ENCODE data around the gene HDAC9.

The HDAC9 gene

GRCh38 chr7:18495412-18496340 lies at the start of gene HDAC9:
TSS of gene HDAC9 (plus strand) at chr7:18495749. CDS start at chr7:18496303, 554 bp downstream.
- peak; percentile 24 to 85 (median 61) for DNase-seq
- intact Hi-C loops (cut with DNase I): no loop called here

- no peak for DNase-seq
- intact Hi-C loops (cut with DNase I): no loop called here
These were observed 49.5 kb upstream of the HDAC9 start for GRCh38 chr7:18445916-18446520.

DNA sequence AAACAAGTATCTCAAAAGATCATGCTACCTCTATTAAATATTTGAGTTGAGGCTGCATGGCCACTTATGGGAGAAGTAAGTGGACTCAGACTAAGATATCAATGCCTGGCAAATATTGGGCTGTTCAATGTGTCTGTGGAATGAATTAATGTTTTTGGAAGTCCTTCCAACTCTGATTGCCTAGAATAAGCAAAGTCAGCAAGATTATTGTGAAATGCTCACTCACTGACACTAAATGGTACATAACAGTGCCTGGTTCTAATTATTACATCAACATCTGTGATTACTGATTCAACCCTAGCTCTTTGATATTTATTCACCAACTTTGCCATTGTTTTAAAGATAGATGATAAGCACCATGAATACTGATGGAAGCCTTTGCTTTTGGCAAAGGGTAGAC lies 45.5 kb upstream of the HDAC9 start:
- intact Hi-C loops (cut with DNase I): no loop called here
- no peak for DNase-seq

GRCh38 chr7:18455606-18456005 lies 39.9 kb upstream of the HDAC9 start:
- DNase-seq: no peak
- intact Hi-C loops (cut with DNase I): no loop called here

DNA sequence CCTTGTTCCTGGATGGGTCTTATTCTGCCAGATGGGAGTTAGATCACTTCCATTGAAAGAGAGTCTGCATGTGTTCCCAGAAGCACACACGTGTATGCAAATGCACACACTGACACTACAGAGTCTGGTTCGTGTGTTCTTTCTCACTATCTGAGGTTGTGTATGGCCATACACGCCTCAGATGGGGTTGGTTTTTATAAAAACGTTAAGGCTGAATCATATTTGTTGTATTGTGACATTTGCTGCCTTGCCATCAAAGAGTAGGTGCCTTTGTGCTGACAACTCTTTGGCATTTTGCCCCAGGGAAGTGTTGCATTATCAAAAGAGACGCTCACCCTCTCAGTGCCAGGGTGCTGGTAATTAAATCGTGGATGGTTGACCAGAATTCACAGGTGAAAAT lies 37.7 kb upstream of the HDAC9 start:
- intact Hi-C loops (cut with DNase I): no loop called here
- no peak for DNase-seq

DNA sequence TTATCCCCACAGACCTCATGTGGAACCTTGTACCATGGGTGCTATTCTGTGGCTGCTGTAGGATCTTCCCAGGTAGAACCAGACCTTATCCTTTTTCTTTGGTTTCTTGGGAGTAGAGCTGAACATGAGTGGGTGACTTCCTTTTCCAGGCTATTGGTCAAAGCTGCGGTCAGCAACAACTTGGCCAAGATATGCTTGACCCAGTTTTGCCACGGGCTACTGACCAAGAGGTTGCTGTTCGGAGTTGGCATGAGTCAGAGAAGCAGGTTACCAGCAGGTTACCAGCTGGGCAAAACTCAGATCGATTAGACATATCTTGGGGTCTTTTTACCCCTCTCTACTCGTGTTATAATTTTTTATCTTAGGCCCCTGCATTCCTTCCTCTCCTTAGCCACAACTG lies 36.7 kb upstream of the HDAC9 start:
- intact Hi-C loops (cut with DNase I): no loop called here

GRCh38 chr7:18459484-18460245 lies 35.9 kb upstream of the HDAC9 start:
- intact Hi-C loops (cut with DNase I): no loop called here
- no peak for DNase-seq

More for the DNA sequence above, 36.7 kb upstream of the HDAC9 start:
- no peak for DNase-seq

DNA sequence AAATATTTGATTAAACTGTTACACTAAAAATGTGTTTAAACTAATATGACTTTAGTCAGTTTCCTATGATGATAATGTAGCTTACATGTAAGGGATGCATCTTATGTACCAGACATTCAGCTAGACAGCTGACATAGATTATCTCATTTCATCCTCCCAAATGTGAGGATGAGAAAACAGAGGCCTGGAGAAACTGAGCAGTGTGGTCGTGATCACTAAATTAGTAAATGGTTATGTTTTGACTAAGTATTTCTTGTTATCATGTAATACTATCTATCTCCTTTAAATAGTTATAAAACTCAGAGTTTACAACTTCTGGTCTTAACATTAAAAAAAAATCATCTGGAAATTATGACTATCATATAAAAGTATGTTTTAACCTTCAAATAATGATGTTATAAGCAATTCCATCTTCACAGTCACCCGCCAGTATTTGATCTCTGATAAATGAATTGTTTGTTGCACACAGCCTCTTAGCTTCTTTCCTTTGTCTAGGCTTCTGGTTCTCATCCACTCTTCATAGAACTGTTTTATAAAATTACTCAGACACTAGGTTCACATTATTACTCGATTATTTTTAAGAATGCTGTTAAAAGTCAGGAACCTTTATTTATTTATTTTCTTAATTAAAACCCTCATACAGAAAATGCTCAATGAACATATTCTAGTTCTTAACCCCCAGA lies 33.6 kb upstream of the HDAC9 start:
- intact Hi-C loops (cut with DNase I): no loop called here
- no peak for DNase-seq

GRCh38 chr7:18464830-18465229 lies 30.7 kb upstream of the HDAC9 start:
- intact Hi-C loops (cut with DNase I): no loop called here
- DNase-seq: no peak

DNA sequence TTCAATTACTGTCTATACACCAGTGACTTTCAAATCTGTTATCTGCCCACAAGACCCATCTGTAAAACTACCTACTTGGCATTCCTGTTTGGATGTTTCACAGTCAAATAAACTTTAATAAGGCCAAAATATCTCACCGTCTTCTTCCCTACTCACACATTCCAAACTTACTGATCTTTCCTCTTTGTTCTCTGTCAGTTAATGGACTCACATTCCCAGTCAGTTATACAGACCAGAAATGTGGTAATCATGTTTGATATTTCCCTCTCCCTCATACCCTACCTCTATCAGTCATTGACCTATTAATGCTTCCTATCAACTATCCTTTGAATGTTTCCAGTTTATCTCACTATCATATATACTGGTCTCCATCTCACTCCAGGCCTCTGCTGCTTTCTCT lies 28.5 kb upstream of the HDAC9 start:
- DNase-seq: no peak
- intact Hi-C loops (cut with DNase I): no loop called here

GRCh38 chr7:18468795-18469194 lies 26.8 kb upstream of the HDAC9 start:
- no peak for DNase-seq
- intact Hi-C loops (cut with DNase I): no loop called here

GRCh38 chr7:18469316-18469715 lies 26.2 kb upstream of the HDAC9 start:
- intact Hi-C loops (cut with DNase I): no loop called here
- no peak for DNase-seq

- DNase-seq: no peak
- intact Hi-C loops (cut with DNase I): no loop called here
These were observed 23.9 kb upstream of the HDAC9 start for GRCh38 chr7:18471476-18472160.

GRCh38 chr7:18472161-18472483 lies 23.4 kb upstream of the HDAC9 start:
- intact Hi-C loops (cut with DNase I): no loop called here
- no peak for DNase-seq

GRCh38 chr7:18473119-18473518 lies 22.4 kb upstream of the HDAC9 start:
- DNase-seq: no peak
- intact Hi-C loops (cut with DNase I): no loop called here

DNA sequence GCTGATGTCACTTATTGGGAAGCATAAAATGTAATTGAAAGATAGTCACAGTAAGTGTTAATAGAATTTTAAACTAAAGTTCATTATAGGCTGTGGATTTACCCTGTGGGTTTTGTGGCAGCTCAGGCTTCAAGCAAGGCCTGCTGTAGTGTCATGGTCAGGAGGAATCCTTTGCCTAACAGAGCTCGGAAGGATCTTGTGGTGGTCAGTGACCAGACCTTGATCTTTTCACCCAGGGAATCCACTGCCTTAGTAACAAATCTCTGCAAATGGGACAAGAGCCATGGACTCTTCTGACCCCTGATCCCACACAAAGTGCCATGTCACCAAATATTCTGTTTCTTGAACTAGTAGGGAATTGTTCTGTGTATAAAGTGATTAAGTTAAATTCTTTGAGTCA lies 20.6 kb upstream of the HDAC9 start:
- no peak for DNase-seq
- intact Hi-C loops (cut with DNase I): no loop called here

- intact Hi-C loops (cut with DNase I): no loop called here
- DNase-seq: peak in 16 of 42 donors; percentile 10 to 64 (median 22)
These were observed 20.1 kb upstream of the HDAC9 start for GRCh38 chr7:18475488-18475887.

GRCh38 chr7:18481776-18482175 lies 13.8 kb upstream of the HDAC9 start:
- DNase-seq: no peak
- intact Hi-C loops (cut with DNase I): no loop called here

DNA sequence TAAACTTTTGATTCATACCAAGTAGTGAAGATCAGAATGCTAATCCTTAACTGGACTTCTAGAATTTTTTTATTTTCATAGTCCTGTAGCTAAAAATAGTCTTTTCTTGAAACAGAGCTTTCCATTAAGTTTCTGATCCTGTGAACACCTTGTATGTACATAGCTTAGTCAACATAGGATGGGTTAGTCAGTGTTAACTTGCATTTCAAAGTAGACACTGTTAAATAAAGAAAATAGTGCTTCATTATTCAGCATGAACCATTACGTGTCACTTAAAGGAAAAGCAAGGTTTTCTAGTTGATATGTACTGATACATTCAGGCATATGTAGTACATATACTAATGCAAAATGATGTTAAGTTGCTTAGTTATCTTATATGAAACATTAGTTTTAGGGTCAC lies 7.5 kb upstream of the HDAC9 start:
- intact Hi-C loops (cut with DNase I): no loop called here
- no peak for DNase-seq
